WTC11 (cell line): ENCODE measurements around the gene FOXP1. TPM values are rescaled to one million over a fixed set of nuclear protein-coding genes. Genes with fewer than 3 reads are reported as not detected.

ENCODE experiments used
- ATAC-seq: fragments of 200-7000 bp; cut with Tn5 transposase; 2 replicates; pipeline ENCODE4 v1.10.0; 2021; ENCODE audit warnings: mild to moderate bottlenecking, moderate library complexity
- CTCF ChIA-PET: fragments of 300-600 bp; sonication (Branson Sonifier 250); formaldehyde crosslinking; loops from one replicate; lab custom pipeline; 2021; ENCODE audit warnings: antibody characterized with exemption; lab: Charles Lee
- POLR2A ChIA-PET: fragments of 350-600 bp; sonication (Branson Sonifier 250); formaldehyde crosslinking; loops from one replicate; lab custom pipeline; 2021; ENCODE audit warnings: antibody characterized with exemption; lab: Charles Lee
- DNase-seq: peaks from one replicate; pipeline ENCODE4 v3.0.0; 2021; ENCODE audit warnings: low spot score
- H3K27ac Mint-ChIP-seq: 2 replicates; pipeline ENCODE4 v1.8.0; 2021; ENCODE audit warnings: mixed read lengths
- H3K27me3 Mint-ChIP-seq: 2 replicates; pipeline ENCODE4 v1.8.0; 2021; ENCODE audit warnings: low read depth, mild to moderate bottlenecking, moderate library complexity, mixed read lengths
- H3K36me3 Mint-ChIP-seq: 2 replicates; pipeline ENCODE4 v1.8.0; 2021; ENCODE audit warnings: mixed read lengths
- H3K4me1 Mint-ChIP-seq: 2 replicates; pipeline ENCODE4 v1.8.0; 2022; ENCODE audit warnings: mixed read lengths
- H3K4me3 Mint-ChIP-seq: 2 replicates; pipeline ENCODE4 v1.8.0; 2021; ENCODE audit warnings: mild to moderate bottlenecking, moderate library complexity, mixed read lengths
- H3K9me3 Mint-ChIP-seq: 2 replicates; pipeline ENCODE4 v1.8.0; 2021; ENCODE audit warnings: mixed read lengths
- ATF1 ChIP-seq: sonication (generic); formaldehyde crosslinking; IDR thresholded peaks from 2 replicates; pipeline ENCODE4 v1.8.1; 2023; ENCODE audit warnings: mild to moderate bottlenecking, moderate library complexity, missing genetic modification reagents
- FOXK1 ChIP-seq: sonication (generic); formaldehyde crosslinking; IDR thresholded peaks from 2 replicates; pipeline ENCODE4 v1.8.0; 2022; ENCODE audit warnings: mild to moderate bottlenecking, moderate library complexity, missing genetic modification reagents
- FOXP1 ChIP-seq: sonication (generic); formaldehyde crosslinking; IDR thresholded peaks from 2 replicates; pipeline ENCODE4 v1.8.0; 2022; ENCODE audit warnings: missing genetic modification reagents, mild to moderate bottlenecking, moderate library complexity, borderline replicate concordance
- GTF2I ChIP-seq: fragments of 250-450 bp; sonication (Bioruptor Pico); conservative IDR thresholded peaks from 2 replicates; pipeline ENCODE4 v1.4.0; 2021; ENCODE audit warnings: mild to moderate bottlenecking
- IRF2 ChIP-seq: sonication (generic); formaldehyde crosslinking; IDR thresholded peaks from 2 replicates; pipeline ENCODE4 v1.8.0; 2022; ENCODE audit warnings: low read depth, missing genetic modification reagents, borderline replicate concordance
- JAZF1 ChIP-seq: fragments of 250-450 bp; sonication (Bioruptor Pico); IDR thresholded peaks from 2 replicates; pipeline ENCODE4 v1.9.0; 2021; ENCODE audit warnings: moderate library complexity, mild to moderate bottlenecking, inconsistent platforms
- MXD4 ChIP-seq: fragments of 250-450 bp; sonication (Bioruptor Pico); IDR thresholded peaks from 2 replicates; pipeline ENCODE4 v1.8.0; 2021; ENCODE audit warnings: mild to moderate bottlenecking, moderate library complexity, borderline replicate concordance
- NFATC4 ChIP-seq: fragments of 250-450 bp; sonication (Bioruptor Pico); IDR thresholded peaks from 2 replicates; pipeline ENCODE4 v1.9.0; 2021; ENCODE audit warnings: mild to moderate bottlenecking
- NFYB ChIP-seq: sonication (generic); formaldehyde crosslinking; conservative IDR thresholded peaks from 2 replicates; pipeline ENCODE4 v1.8.0; 2022; ENCODE audit warnings: low read depth, missing genetic modification reagents
- OVOL2 ChIP-seq: fragments of 250-450 bp; sonication (Bioruptor Pico); IDR thresholded peaks from 2 replicates; pipeline ENCODE4 v1.9.0; 2021; ENCODE audit warnings: mild to moderate bottlenecking, borderline replicate concordance
- SMAD3 ChIP-seq: sonication (generic); formaldehyde crosslinking; IDR thresholded peaks from 2 replicates; pipeline ENCODE4 v1.8.0; 2022; ENCODE audit warnings: missing genetic modification reagents, mild to moderate bottlenecking, borderline replicate concordance
- SMAD4 ChIP-seq: sonication (generic); formaldehyde crosslinking; IDR thresholded peaks from 2 replicates; pipeline ENCODE4 v1.8.0; 2022; ENCODE audit warnings: mild to moderate bottlenecking, missing genetic modification reagents
- SOX15 ChIP-seq: fragments of 250-450 bp; sonication (Bioruptor Pico); IDR thresholded peaks from 2 replicates; pipeline ENCODE4 v1.9.0; 2021; ENCODE audit warnings: mild to moderate bottlenecking
- TCF7 ChIP-seq: sonication (generic); formaldehyde crosslinking; IDR thresholded peaks from 2 replicates; pipeline ENCODE4 v1.8.0; 2022; ENCODE audit warnings: mild to moderate bottlenecking, low read depth, missing genetic modification reagents, moderate library complexity
- TEAD1 ChIP-seq: sonication (generic); formaldehyde crosslinking; IDR thresholded peaks from 2 replicates; pipeline ENCODE4 v1.8.0; 2022; ENCODE audit warnings: mild to moderate bottlenecking, missing genetic modification reagents
- ZMAT4 ChIP-seq: fragments of 250-450 bp; sonication (Bioruptor Pico); IDR thresholded peaks from 2 replicates; pipeline ENCODE4 v1.9.0; 2021; ENCODE audit warnings: mild to moderate bottlenecking
- ZNF219 ChIP-seq: sonication (generic); formaldehyde crosslinking; IDR thresholded peaks from 2 replicates; pipeline ENCODE4 v1.8.0; 2023; ENCODE audit warnings: missing genetic modification reagents, mild to moderate bottlenecking, borderline replicate concordance
- ZNF232 ChIP-seq: sonication (generic); formaldehyde crosslinking; IDR thresholded peaks from 2 replicates; pipeline ENCODE4 v1.8.0; 2022; ENCODE audit warnings: mild to moderate bottlenecking, missing genetic modification reagents
- total RNA-seq: library from RNA; stranded (reverse); gene quantifications from 3 replicates; pipeline ENCODE4 v1.2.3, GENCODE V29; 2021
- TF ChIP-seq, protein P1 (sequence below): sonication (generic); formaldehyde crosslinking; IDR thresholded peaks from 2 replicates; pipeline ENCODE4 v1.8.1; 2023; ENCODE audit warnings: mild to moderate bottlenecking, missing genetic modification reagents, borderline replicate concordance
- TF ChIP-seq, protein P2 (sequence below): sonication (generic); formaldehyde crosslinking; IDR thresholded peaks from 2 replicates; pipeline ENCODE4 v1.8.0; 2022; ENCODE audit warnings: mild to moderate bottlenecking, missing genetic modification reagents
- TF ChIP-seq, protein P3 (sequence below): sonication (generic); formaldehyde crosslinking; IDR thresholded peaks from 2 replicates; pipeline ENCODE4 v1.8.1; 2022; ENCODE audit warnings: mild to moderate bottlenecking, missing genetic modification reagents, moderate library complexity, borderline replicate concordance
- TF ChIP-seq, protein P4 (sequence below): sonication (generic); formaldehyde crosslinking; conservative IDR thresholded peaks from 2 replicates; pipeline ENCODE4 v1.8.1; 2022; ENCODE audit warnings: mild to moderate bottlenecking, missing genetic modification reagents
- TF ChIP-seq, protein P5 (sequence below): sonication (generic); formaldehyde crosslinking; IDR thresholded peaks from 2 replicates; pipeline ENCODE4 v1.8.1; 2023; ENCODE audit warnings: mild to moderate bottlenecking, missing genetic modification reagents, moderate library complexity
- TF ChIP-seq, protein P6 (sequence below): sonication (generic); formaldehyde crosslinking; IDR thresholded peaks from 2 replicates; pipeline ENCODE4 v1.8.1; 2022; ENCODE audit warnings: low read depth, missing genetic modification reagents, borderline replicate concordance

FOXP1 gene
- total RNA-seq, 1 experiment from 2014 or later = 25.8 TPM

GRCh38 chr3:71309342-71309741 lies 274.2 kb downstream of the FOXP1 start:
- CTCF ChIA-PET = no interaction called here
- Mint-ChIP-seq H3K27ac (no peak overlapping the region), H3K9me3 (no peaks in the 10 kb centered on the region), H3K36me3 (no peaks in the 10 kb centered on the region), H3K27me3 (no peaks in the 10 kb centered on the region), H3K4me3 (no peak overlapping the region), H3K4me1 (peaks cover 63% of the 10 kb centered on the region)
- POLR2A ChIA-PET = no interaction called here
- ATAC-seq (no peak), DNase-seq (no peak)
- TF ChIP-seq NFYB (CRISPR knock-in tag) (no peak), OVOL2 (no peak), GTF2I (no peak)
- TF ChIP-seq, protein P1, sequence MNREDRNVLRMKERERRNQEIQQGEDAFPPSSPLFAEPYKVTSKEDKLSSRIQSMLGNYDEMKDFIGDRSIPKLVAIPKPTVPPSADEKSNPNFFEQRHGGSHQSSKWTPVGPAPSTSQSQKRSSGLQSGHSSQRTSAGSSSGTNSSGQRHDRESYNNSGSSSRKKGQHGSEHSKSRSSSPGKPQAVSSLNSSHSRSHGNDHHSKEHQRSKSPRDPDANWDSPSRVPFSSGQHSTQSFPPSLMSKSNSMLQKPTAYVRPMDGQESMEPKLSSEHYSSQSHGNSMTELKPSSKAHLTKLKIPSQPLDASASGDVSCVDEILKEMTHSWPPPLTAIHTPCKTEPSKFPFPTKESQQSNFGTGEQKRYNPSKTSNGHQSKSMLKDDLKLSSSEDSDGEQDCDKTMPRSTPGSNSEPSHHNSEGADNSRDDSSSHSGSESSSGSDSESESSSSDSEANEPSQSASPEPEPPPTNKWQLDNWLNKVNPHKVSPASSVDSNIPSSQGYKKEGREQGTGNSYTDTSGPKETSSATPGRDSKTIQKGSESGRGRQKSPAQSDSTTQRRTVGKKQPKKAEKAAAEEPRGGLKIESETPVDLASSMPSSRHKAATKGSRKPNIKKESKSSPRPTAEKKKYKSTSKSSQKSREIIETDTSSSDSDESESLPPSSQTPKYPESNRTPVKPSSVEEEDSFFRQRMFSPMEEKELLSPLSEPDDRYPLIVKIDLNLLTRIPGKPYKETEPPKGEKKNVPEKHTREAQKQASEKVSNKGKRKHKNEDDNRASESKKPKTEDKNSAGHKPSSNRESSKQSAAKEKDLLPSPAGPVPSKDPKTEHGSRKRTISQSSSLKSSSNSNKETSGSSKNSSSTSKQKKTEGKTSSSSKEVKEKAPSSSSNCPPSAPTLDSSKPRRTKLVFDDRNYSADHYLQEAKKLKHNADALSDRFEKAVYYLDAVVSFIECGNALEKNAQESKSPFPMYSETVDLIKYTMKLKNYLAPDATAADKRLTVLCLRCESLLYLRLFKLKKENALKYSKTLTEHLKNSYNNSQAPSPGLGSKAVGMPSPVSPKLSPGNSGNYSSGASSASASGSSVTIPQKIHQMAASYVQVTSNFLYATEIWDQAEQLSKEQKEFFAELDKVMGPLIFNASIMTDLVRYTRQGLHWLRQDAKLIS (CRISPR knock-in tag) = no peak

GRCh38 chr3:71308836-71309235 lies 274.7 kb downstream of the FOXP1 start:
- ChIA-PET CTCF (no interaction called here), POLR2A (interaction anchor here (0.5 to 0.6 kb wide), 2 partner anchors 329 to 984 kb away, joined by 3 to 4 read pairs; no protein-coding TSS in a partner anchor)
- peaks cover 68% of the 10 kb centered on the region for H3K4me1 Mint-ChIP-seq
- H3K27ac Mint-ChIP-seq = peak overlapping the region; percentile 51; the same call in 1 of the 2 replicates
- TF ChIP-seq FOXK1 (CRISPR knock-in tag) (no peak), IRF2 (CRISPR knock-in tag) (no peak), ZMAT4 (no peak), ZNF219 (no peak), SOX15 (CRISPR knock-in tag) (no peak), NFYB (CRISPR knock-in tag) (no peak), NFATC4 (CRISPR knock-in tag) (no peak), TCF7 (CRISPR knock-in tag) (no peak), SMAD3 (no peak), SMAD4 (CRISPR knock-in tag) (no peak), ATF1 (no peak)
- TF ChIP-seq, protein P2, sequence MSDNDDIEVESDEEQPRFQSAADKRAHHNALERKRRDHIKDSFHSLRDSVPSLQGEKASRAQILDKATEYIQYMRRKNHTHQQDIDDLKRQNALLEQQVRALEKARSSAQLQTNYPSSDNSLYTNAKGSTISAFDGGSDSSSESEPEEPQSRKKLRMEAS (CRISPR knock-in tag) = no peak
- TF ChIP-seq, protein P3, sequence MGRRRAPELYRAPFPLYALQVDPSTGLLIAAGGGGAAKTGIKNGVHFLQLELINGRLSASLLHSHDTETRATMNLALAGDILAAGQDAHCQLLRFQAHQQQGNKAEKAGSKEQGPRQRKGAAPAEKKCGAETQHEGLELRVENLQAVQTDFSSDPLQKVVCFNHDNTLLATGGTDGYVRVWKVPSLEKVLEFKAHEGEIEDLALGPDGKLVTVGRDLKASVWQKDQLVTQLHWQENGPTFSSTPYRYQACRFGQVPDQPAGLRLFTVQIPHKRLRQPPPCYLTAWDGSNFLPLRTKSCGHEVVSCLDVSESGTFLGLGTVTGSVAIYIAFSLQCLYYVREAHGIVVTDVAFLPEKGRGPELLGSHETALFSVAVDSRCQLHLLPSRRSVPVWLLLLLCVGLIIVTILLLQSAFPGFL (CRISPR knock-in tag) = no peak
- no peaks in the 10 kb centered on the region for H3K36me3 Mint-ChIP-seq
- no peaks in the 10 kb centered on the region for H3K9me3 Mint-ChIP-seq
- DNase-seq (no peak), ATAC-seq (no peak)
- H3K27me3 Mint-ChIP-seq = no peaks in the 10 kb centered on the region
- H3K4me3 Mint-ChIP-seq = no peak overlapping the region

DNA sequence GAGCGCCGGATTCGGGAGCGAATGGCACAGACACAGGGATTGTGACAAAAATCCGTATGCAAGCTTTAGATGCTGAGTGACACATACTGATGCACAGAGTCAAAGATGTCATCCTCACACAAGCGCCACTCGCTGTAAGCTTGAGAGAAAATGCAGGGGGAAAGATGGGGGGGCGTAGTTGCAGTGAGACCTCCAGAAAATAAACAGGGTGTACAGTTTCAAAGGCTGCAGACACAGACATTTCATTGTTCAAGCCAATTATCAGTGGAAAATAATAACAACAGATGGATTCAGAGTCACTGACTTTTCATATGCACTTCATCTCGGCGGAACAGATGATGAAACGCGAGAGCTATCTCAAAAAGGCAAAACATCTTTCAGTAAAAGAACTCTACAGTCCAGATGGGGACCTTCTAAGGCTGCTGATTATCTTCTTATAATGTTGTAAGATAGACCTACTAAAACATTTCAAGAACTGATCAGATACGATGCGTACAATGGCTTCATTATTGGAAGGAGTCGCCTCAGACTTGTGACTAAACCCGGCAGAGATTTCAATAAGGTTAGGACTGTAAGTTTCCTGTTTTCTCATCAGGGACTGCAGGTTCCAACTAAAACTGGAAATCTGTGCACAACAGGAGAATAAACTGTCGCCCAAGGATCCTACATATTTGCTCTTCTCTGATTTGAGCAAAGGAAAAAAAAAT lies 275.4 kb downstream of the FOXP1 start:
- H3K4me1 Mint-ChIP-seq = peaks cover 75% of the 10 kb centered on the region
- H3K4me3 Mint-ChIP-seq = no peak overlapping the region
- H3K27ac Mint-ChIP-seq = no peak overlapping the region
- H3K9me3 Mint-ChIP-seq = no peaks in the 10 kb centered on the region
- ChIA-PET POLR2A (interaction anchor here (0.6 to 0.7 kb wide), 2 partner anchors 320 to 983 kb away, joined by 3 to 5 read pairs; no protein-coding TSS in a partner anchor), CTCF (no interaction called here)
- no peaks in the 10 kb centered on the region for H3K36me3 Mint-ChIP-seq
- ATAC-seq (no peak), DNase-seq (no peak)
- 0 out of 2 replicates have a peak, but pooled peaks cover 3% of the 10 kb centered on the region for H3K27me3 Mint-ChIP-seq
- TF ChIP-seq TEAD1 (CRISPR knock-in tag) (no peak), MXD4 (CRISPR knock-in tag) (no peak), FOXP1 (no peak), JAZF1 (CRISPR knock-in tag) (no peak), ZNF232 (no peak)
- TF ChIP-seq, protein P4, sequence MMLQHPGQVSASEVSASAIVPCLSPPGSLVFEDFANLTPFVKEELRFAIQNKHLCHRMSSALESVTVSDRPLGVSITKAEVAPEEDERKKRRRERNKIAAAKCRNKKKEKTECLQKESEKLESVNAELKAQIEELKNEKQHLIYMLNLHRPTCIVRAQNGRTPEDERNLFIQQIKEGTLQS (CRISPR knock-in tag) = no peak
- TF ChIP-seq, protein P5, sequence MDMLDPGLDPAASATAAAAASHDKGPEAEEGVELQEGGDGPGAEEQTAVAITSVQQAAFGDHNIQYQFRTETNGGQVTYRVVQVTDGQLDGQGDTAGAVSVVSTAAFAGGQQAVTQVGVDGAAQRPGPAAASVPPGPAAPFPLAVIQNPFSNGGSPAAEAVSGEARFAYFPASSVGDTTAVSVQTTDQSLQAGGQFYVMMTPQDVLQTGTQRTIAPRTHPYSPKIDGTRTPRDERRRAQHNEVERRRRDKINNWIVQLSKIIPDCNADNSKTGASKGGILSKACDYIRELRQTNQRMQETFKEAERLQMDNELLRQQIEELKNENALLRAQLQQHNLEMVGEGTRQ (CRISPR knock-in tag) = no peak
- TF ChIP-seq, protein P6, sequence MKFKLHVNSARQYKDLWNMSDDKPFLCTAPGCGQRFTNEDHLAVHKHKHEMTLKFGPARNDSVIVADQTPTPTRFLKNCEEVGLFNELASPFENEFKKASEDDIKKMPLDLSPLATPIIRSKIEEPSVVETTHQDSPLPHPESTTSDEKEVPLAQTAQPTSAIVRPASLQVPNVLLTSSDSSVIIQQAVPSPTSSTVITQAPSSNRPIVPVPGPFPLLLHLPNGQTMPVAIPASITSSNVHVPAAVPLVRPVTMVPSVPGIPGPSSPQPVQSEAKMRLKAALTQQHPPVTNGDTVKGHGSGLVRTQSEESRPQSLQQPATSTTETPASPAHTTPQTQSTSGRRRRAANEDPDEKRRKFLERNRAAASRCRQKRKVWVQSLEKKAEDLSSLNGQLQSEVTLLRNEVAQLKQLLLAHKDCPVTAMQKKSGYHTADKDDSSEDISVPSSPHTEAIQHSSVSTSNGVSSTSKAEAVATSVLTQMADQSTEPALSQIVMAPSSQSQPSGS (CRISPR knock-in tag) = no peak
